ENCODE data around the gene S100A6.
A peak's percentile ranks its signal among the peaks of the same experiment; 100 is the strongest.
"Not testable (repeated sequence)": the region's sequence is repeated elsewhere in the genome, so short reads cannot be mapped to it uniquely, and the experiment has no call there.

Gene S100A6

DNA sequence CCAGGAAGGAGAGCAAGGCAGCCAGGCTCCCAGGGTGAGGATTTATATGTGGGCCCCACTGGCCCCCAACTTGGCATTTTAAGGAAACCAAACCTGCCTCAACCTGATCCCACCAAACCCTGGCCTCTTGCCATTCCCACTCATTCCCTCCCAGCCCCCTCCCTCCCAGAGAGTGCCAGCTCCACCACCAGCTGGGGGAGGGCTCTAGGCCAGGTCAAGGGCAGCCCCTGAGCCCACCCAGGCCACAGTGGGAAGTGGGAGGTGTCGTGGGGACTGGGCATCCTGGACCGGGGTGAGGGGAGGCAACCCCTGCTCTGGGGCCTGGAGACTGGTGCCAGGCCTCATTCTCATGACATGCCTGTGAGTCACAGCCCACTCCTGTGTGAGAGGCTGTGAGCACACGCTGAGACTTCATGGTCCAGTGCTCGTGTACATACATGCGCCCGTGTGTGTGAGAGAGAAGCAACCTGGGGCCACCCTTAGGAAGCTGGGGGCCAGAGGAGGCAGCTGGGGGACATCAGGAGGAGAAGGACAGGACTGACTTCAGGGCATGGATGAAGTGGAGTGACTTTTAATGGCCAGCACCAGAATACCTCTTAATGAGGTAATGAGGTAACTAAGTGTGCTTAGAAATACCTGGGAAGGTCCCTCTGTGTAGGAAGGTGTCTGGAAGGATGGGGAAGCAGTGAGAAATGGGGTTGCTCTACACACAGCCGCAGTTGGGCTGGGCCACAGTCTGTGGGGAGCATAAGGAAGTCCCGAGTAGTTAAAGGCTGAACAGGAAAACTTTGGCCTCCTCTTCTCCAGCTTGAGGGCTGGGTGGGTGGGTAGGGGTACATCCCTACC, 30.0 kb upstream of the S100A6 start, which contains the start of gene S100A2:
TSS of gene S100A2 (minus strand) at position 316 of the 846 bp plus-strand sequence. CDS start 1,967 bp downstream, outside the sequence.
- no peaks in the 10 kb centered on the region for H3K27me3 ChIP-seq (ENCODE audit: control insufficient read depth in 5 of 5, insufficient read depth in 4 of 5, low read length in 5 of 5)
- H3K9ac ChIP-seq (ENCODE audit: low read length in 5 of 5), result peak within 1 kb of the TSS; percentile 31 to 68 (median 61)
- no peaks in the 10 kb centered on the region for H3K36me3 ChIP-seq (ENCODE audit: control insufficient read depth in 5 of 5, insufficient read depth in 5 of 5, low read length in 5 of 5)
- peak within 1 kb of the TSS in 2 of 5 donors; percentile 4 to 30 for H3K4me3 ChIP-seq (ENCODE audit: low read depth in 1 of 5, low read length in 5 of 5)
- H3K9me3 ChIP-seq (ENCODE audit: control insufficient read depth in 5 of 5, low read length in 5 of 5), result no peaks in the 10 kb centered on the region
- peaks cover 11 to 43% (median 34%) of the 10 kb centered on the region in 5 donors for H3K4me1 ChIP-seq (ENCODE audit: control insufficient read depth in 5 of 5, insufficient read depth in 5 of 5, low read length in 5 of 5)
- peak within 1 kb of the TSS; percentile 92 for H3K27ac ChIP-seq (ENCODE audit: low read depth, low read length)

DNA sequence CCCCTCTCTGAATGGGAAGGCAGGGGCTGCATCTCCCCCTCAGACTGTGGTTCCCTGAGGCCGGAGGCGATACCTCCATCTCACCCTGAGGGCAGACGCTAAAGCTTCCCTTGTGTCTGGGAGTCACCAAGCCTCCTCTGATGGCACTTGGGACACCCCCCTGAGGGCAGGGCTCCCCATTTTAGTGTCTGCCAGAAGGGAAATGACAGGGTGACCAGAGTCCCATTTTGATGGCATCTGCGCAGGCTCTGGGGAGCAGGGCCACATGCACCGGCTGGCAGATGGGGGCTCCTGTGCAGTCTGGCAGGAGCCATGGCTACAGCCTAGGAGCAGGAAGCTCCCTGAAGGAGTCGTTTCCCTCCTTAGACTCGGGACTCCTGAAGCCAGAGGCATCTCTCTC, 28.2 kb upstream of the S100A6 start:
- no peaks in the 10 kb centered on the region for H3K9me3 ChIP-seq (ENCODE audit: control insufficient read depth in 5 of 5, low read length in 5 of 5)
- H3K27me3 ChIP-seq (ENCODE audit: control insufficient read depth in 5 of 5, insufficient read depth in 4 of 5, low read length in 5 of 5), result no peaks in the 10 kb centered on the region
- peaks cover 11 to 42% (median 34%) of the 10 kb centered on the region in 5 donors for H3K4me1 ChIP-seq (ENCODE audit: control insufficient read depth in 5 of 5, insufficient read depth in 5 of 5, low read length in 5 of 5)
- no peak overlapping the region for H3K27ac ChIP-seq (ENCODE audit: low read depth, low read length)
- H3K9ac ChIP-seq (ENCODE audit: low read length in 5 of 5), result no peak overlapping the region
- no peak overlapping the region for H3K4me3 ChIP-seq (ENCODE audit: low read depth in 1 of 5, low read length in 5 of 5)
- H3K36me3 ChIP-seq (ENCODE audit: control insufficient read depth in 5 of 5, insufficient read depth in 5 of 5, low read length in 5 of 5), result no peaks in the 10 kb centered on the region

DNA sequence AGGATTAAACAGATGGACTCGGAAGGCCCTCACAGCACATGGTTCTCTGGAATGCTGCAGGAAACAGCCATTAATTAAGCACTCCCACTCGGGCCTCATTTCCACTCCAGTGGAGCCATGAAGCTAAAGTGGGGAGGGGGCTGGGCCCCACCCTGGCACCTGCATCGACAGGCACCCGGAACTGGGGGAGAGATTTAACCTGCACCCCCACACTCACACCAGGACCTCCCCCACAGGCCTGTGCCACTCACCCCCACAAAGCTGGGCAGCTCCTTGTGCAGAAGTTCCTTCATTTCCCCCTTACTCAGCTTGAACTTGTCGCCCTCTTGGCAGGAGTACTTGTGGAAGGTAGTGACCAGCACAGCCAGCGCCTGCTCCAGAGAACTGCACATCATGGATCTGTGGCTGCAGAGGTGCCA, 27.7 kb upstream of the S100A6 start:
- Histone ChIP-seq H3K4me3 (ENCODE audit: low read depth in 1 of 5, low read length in 5 of 5) (no peak overlapping the region), H3K27ac (ENCODE audit: low read depth, low read length) (no peak overlapping the region), H3K9me3 (ENCODE audit: control insufficient read depth in 5 of 5, low read length in 5 of 5) (no peaks in the 10 kb centered on the region), H3K27me3 (ENCODE audit: control insufficient read depth in 5 of 5, insufficient read depth in 4 of 5, low read length in 5 of 5) (no peaks in the 10 kb centered on the region), H3K9ac (ENCODE audit: low read length in 5 of 5) (no peak overlapping the region), H3K36me3 (ENCODE audit: control insufficient read depth in 5 of 5, insufficient read depth in 5 of 5, low read length in 5 of 5) (no peaks in the 10 kb centered on the region), H3K4me1 (ENCODE audit: control insufficient read depth in 5 of 5, insufficient read depth in 5 of 5, low read length in 5 of 5) (peaks cover 11 to 37% (median 30%) of the 10 kb centered on the region in 5 donors)

DNA sequence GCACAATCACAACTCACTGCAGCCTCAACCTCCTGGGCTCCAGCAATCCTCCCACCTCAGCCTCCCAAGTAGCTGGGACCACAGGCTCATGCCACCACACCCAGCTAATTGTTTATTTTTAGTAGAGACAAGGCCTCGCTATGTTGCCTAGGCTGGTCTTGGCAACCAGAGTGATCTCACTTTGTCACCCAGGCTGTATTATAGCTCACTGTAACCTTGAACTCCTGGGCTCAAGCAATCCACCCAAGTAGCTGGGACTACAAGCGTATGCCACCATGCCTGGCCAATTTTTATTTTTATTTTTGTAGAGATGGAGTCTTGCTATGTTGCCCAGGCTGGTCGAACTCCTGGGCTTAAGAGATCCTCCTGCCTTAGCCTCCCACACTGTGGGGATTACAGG, 26.2 kb upstream of the S100A6 start:
- H3K9ac ChIP-seq (ENCODE audit: low read length in 5 of 5); H3K4me3 ChIP-seq (ENCODE audit: low read depth in 1 of 5, low read length in 5 of 5); H3K27me3 ChIP-seq (ENCODE audit: control insufficient read depth in 5 of 5, insufficient read depth in 4 of 5, low read length in 5 of 5); H3K9me3 ChIP-seq (ENCODE audit: control insufficient read depth in 5 of 5, low read length in 5 of 5); H3K27ac ChIP-seq (ENCODE audit: low read depth, low read length); H3K36me3 ChIP-seq (ENCODE audit: control insufficient read depth in 5 of 5, insufficient read depth in 5 of 5, low read length in 5 of 5): not testable (repeated sequence)
- H3K4me1 ChIP-seq (ENCODE audit: control insufficient read depth in 5 of 5, insufficient read depth in 5 of 5, low read length in 5 of 5), result peaks cover 10 to 24% (median 18%) of the 10 kb centered on the region in 5 donors

DNA sequence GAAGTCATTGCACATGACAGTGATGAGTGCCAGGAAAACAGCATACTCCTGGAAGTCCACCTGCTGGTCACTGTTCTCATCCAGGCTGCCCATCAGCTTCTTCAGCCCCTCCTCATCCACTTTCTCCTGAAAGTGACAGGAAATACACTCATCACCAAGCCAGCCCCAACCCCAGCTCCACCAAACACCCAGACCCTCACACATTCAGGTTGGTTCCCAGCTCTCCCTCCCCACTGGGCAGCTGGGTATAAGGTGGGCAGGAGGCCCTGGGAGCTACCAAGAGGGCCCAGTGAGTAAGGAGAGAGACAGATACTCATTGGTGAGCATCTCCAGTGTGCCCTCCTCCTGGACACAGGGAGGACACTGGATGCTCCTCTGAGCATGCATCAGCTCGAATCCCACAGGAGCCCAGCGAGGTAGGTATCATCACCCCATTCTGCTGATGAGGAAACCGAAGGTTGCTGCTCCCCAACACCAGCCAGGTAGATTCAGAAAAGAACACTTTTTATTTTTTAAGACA, 25.7 kb upstream of the S100A6 start:
- H3K9me3 ChIP-seq (ENCODE audit: control insufficient read depth in 5 of 5, low read length in 5 of 5), result no peaks in the 10 kb centered on the region
- H3K27ac ChIP-seq (ENCODE audit: low read depth, low read length), result no peak overlapping the region
- no peaks in the 10 kb centered on the region for H3K27me3 ChIP-seq (ENCODE audit: control insufficient read depth in 5 of 5, insufficient read depth in 4 of 5, low read length in 5 of 5)
- H3K36me3 ChIP-seq (ENCODE audit: control insufficient read depth in 5 of 5, insufficient read depth in 5 of 5, low read length in 5 of 5), result no peaks in the 10 kb centered on the region
- H3K4me3 ChIP-seq (ENCODE audit: low read depth in 1 of 5, low read length in 5 of 5), result no peak overlapping the region
- H3K4me1 ChIP-seq (ENCODE audit: control insufficient read depth in 5 of 5, insufficient read depth in 5 of 5, low read length in 5 of 5), result peaks cover 5 to 19% (median 13%) of the 10 kb centered on the region in 5 donors
- H3K9ac ChIP-seq (ENCODE audit: low read length in 5 of 5), result no peak overlapping the region

DNA sequence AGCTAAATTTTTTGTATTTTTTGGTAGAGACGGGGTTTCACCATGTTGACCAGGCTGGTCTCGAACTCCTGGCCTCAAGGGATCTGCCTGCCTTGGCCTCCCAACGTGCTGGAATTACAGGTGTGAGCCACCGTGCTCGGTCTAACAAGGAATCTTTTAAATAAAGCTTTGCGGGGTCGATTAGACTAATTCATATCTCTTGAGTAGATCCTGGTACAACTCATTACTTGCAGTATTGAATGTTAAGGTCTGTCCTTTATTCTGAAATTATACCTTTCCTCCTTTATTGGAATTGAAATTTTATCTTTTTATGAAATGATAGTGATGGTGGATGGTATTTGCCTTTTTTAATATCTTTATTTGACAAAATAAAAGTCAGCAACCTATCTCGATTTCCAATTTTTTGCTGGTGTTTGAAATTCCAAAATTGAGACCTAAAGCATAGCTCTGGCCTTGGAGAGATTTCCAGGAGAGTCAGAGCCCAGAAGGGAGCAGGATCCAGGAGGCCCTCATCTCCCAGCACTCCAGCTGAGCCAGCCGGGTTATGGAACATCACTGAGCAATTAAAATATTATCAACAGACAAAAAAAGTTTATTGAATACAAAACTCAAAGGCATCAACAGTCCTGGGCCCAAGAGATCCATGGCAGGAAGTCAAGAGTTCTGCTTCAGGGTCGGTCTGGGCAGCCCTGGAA, 25.1 kb upstream of the S100A6 start:
- peaks cover 2 to 13% (median 8%) of the 10 kb centered on the region in 5 donors for H3K4me1 ChIP-seq (ENCODE audit: control insufficient read depth in 5 of 5, insufficient read depth in 5 of 5, low read length in 5 of 5)
- no peaks in the 10 kb centered on the region for H3K9me3 ChIP-seq (ENCODE audit: control insufficient read depth in 5 of 5, low read length in 5 of 5)
- H3K27ac ChIP-seq (ENCODE audit: low read depth, low read length), result no peak overlapping the region
- no peak overlapping the region for H3K9ac ChIP-seq (ENCODE audit: low read length in 5 of 5)
- H3K27me3 ChIP-seq (ENCODE audit: control insufficient read depth in 5 of 5, insufficient read depth in 4 of 5, low read length in 5 of 5), result no peaks in the 10 kb centered on the region
- H3K4me3 ChIP-seq (ENCODE audit: low read depth in 1 of 5, low read length in 5 of 5), result no peak overlapping the region
- no peaks in the 10 kb centered on the region for H3K36me3 ChIP-seq (ENCODE audit: control insufficient read depth in 5 of 5, insufficient read depth in 5 of 5, low read length in 5 of 5)

DNA sequence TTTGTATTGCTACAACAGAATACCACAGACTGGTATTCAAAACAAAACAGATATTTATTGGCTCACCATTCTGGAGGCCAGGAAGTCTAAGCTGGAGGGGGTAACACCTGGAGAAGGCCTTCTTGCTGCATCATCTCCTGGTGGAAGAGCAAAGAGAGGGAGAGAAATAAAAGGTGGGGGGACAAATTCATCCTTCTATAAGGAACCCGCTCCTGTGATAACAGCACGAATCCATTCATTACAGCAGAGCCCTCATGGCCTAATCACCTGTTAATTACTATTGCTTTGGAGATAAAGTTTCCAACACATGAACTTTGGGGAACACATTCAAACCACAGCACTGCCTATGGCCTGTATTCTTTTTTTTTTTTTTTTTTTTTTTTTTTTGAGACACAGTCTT, 24.4 kb upstream of the S100A6 start:
- peaks cover 0 to 6% (median 2%) of the 10 kb centered on the region in 5 donors for H3K4me1 ChIP-seq (ENCODE audit: control insufficient read depth in 5 of 5, insufficient read depth in 5 of 5, low read length in 5 of 5)
- no peaks in the 10 kb centered on the region for H3K27me3 ChIP-seq (ENCODE audit: control insufficient read depth in 5 of 5, insufficient read depth in 4 of 5, low read length in 5 of 5)
- H3K4me3 ChIP-seq (ENCODE audit: low read depth in 1 of 5, low read length in 5 of 5), result no peak overlapping the region
- H3K27ac ChIP-seq (ENCODE audit: low read depth, low read length), result no peak overlapping the region
- H3K36me3 ChIP-seq (ENCODE audit: control insufficient read depth in 5 of 5, insufficient read depth in 5 of 5, low read length in 5 of 5), result no peaks in the 10 kb centered on the region
- H3K9me3 ChIP-seq (ENCODE audit: control insufficient read depth in 5 of 5, low read length in 5 of 5), result no peaks in the 10 kb centered on the region
- H3K9ac ChIP-seq (ENCODE audit: low read length in 5 of 5), result no peak overlapping the region

DNA sequence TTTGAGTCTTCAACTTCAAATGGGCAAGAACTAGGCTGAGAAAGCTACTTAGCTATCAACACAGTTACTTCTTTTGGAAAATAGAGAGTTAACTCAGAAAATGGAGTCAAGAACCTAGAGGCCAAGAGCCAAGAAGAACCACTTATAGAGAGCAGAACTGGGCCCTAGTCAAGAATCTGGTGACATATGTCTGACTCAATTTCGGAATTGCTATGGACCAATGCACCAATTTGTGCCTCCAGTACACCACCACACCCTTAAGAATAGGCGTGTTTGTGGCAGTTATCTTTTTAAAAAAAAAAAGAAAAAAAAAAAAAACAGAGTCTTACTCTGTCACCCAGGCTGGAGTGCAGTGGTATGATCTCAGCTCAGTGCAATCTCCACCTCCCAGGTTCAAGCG, 22.1 kb upstream of the S100A6 start:
- Histone ChIP-seq H3K27ac (ENCODE audit: low read depth, low read length) (no peak overlapping the region), H3K36me3 (ENCODE audit: control insufficient read depth in 5 of 5, insufficient read depth in 5 of 5, low read length in 5 of 5) (no peaks in the 10 kb centered on the region), H3K4me3 (ENCODE audit: low read depth in 1 of 5, low read length in 5 of 5) (no peak overlapping the region), H3K4me1 (ENCODE audit: control insufficient read depth in 5 of 5, insufficient read depth in 5 of 5, low read length in 5 of 5) (peaks cover 9 to 15% (median 12%) of the 10 kb centered on the region in 5 donors), H3K27me3 (ENCODE audit: control insufficient read depth in 5 of 5, insufficient read depth in 4 of 5, low read length in 5 of 5) (no peaks in the 10 kb centered on the region), H3K9ac (ENCODE audit: low read length in 5 of 5) (no peak overlapping the region), H3K9me3 (ENCODE audit: control insufficient read depth in 5 of 5, low read length in 5 of 5) (no peaks in the 10 kb centered on the region)

DNA sequence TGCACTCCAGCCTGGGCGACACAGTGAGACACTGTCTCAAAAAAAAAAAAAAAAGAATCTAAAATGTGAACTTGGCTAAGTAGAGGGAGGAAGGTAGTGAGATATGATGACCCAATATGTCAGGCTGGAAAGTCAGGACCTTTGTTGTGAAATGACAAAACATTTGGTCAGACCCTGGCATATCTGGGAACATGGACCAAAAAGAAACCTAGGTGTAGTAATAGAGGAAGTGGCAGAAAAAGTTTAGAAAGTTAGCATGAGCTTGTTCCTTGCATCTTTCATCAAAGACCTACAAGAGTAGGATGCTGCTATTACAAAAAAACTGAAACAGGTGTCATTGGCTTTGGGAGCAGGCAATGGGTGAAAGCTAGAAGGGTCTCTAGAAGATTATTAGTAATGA, 20.6 kb upstream of the S100A6 start:
- no peaks in the 10 kb centered on the region for H3K9me3 ChIP-seq (ENCODE audit: control insufficient read depth in 5 of 5, low read length in 5 of 5)
- no peak overlapping the region for H3K4me3 ChIP-seq (ENCODE audit: low read depth in 1 of 5, low read length in 5 of 5)
- no peak overlapping the region for H3K27ac ChIP-seq (ENCODE audit: low read depth, low read length)
- H3K27me3 ChIP-seq (ENCODE audit: control insufficient read depth in 5 of 5, insufficient read depth in 4 of 5, low read length in 5 of 5), result no peaks in the 10 kb centered on the region
- H3K36me3 ChIP-seq (ENCODE audit: control insufficient read depth in 5 of 5, insufficient read depth in 5 of 5, low read length in 5 of 5), result no peaks in the 10 kb centered on the region
- H3K9ac ChIP-seq (ENCODE audit: low read length in 5 of 5), result no peak overlapping the region
- peaks cover 9 to 17% (median 12%) of the 10 kb centered on the region in 5 donors for H3K4me1 ChIP-seq (ENCODE audit: control insufficient read depth in 5 of 5, insufficient read depth in 5 of 5, low read length in 5 of 5)
